Mesendoderm (in vitro differentiated cells): Measurements from ENCODE around the gene KLHL22.

Experiments used
- DNase-seq: peaks from one replicate; pipeline ENCODE4 v3.0.0; 2013
- H2AK5ac ChIP-seq: 2 replicates; pipeline ENCODE4 v1.6.1; 2013; ENCODE audit warnings: low read length, inconsistent platforms
- H2BK120ac ChIP-seq: 2 replicates; pipeline ENCODE4 v1.6.1; 2013; ENCODE audit warnings: low read depth, mild to moderate bottlenecking, low read length, moderate library complexity, mixed read lengths
- H2BK15ac ChIP-seq: replicated peaks from 2 replicates; pipeline ENCODE4 v1.6.1; 2013; ENCODE audit warnings: low read depth, mild to moderate bottlenecking, moderate library complexity
- H2BK5ac ChIP-seq: 2 replicates; pipeline ENCODE4 v1.6.1; 2013; ENCODE audit warnings: low read length, inconsistent platforms
- H3K18ac ChIP-seq: 2 replicates; pipeline ENCODE4 v1.6.1; 2013; ENCODE audit warnings: mild to moderate bottlenecking, low read length, mixed read lengths
- H3K23ac ChIP-seq: one replicate; pipeline ENCODE4 v1.6.1; 2013; ENCODE audit warnings: low read length
- H3K27ac ChIP-seq: 2 replicates; pipeline ENCODE4 v1.5.1; 2013; ENCODE audit warnings: low read depth, mild to moderate bottlenecking, inconsistent platforms, low read length, moderate library complexity
- H3K27me3 ChIP-seq: 2 replicates; pipeline ENCODE4 v1.6.1; 2013; ENCODE audit warnings: low read length, control low read depth, mild to moderate bottlenecking, inconsistent platforms; ENCODE audit not compliant: insufficient read depth, poor library complexity
- H3K36me3 ChIP-seq: 2 replicates; pipeline ENCODE4 v1.6.1; 2013; ENCODE audit warnings: low read length, inconsistent platforms; ENCODE audit not compliant: control insufficient read depth, insufficient read depth
- H3K4ac ChIP-seq: one replicate; pipeline ENCODE4 v1.6.1; 2013; ENCODE audit warnings: low read depth, mild to moderate bottlenecking, low read length, moderate library complexity
- H3K4me1 ChIP-seq: 2 replicates; pipeline ENCODE4 v1.6.1; 2013; ENCODE audit warnings: low read depth, low read length, inconsistent platforms; ENCODE audit not compliant: control insufficient read depth
- H3K4me2 ChIP-seq: 2 replicates; pipeline ENCODE4 v1.6.1; 2013; ENCODE audit warnings: low read length
- H3K4me3 ChIP-seq: 2 replicates; pipeline ENCODE4 v1.5.1; 2013; ENCODE audit warnings: mild to moderate bottlenecking, low read length
- H3K56ac ChIP-seq: one replicate; pipeline ENCODE4 v1.6.1; 2013; ENCODE audit warnings: low read length
- H3K79me1 ChIP-seq: 2 replicates; pipeline ENCODE4 v1.6.1; 2013; ENCODE audit warnings: low read length, inconsistent platforms
- H3K79me2 ChIP-seq: 2 replicates; pipeline ENCODE4 v1.6.1; 2013; ENCODE audit warnings: mild to moderate bottlenecking, low read length; ENCODE audit not compliant: control insufficient read depth, insufficient read depth
- H3K9ac ChIP-seq: 2 replicates; pipeline ENCODE4 v1.6.1; 2013; ENCODE audit warnings: low read length, inconsistent platforms
- H4K5ac ChIP-seq: one replicate; pipeline ENCODE4 v1.6.1; 2013; ENCODE audit warnings: low read length
- H4K8ac ChIP-seq: one replicate; pipeline ENCODE4 v1.6.1; 2013; ENCODE audit warnings: low read depth, mild to moderate bottlenecking, control low read depth, low read length, moderate library complexity
- WGBS: extraction: QIAGEN DNeasy Blood & Tissue Kit; methylation state at CpG from one replicate; pipeline ENCODE4 v1.1.7; 2013; ENCODE audit warnings: low lambda C conversion rate, missing lambda C conversion rate; ENCODE audit not compliant: insufficient coverage; ENCODE audit errors: extremely low coverage; 5-methylcytosine and 5-hydroxymethylcytosine counted together

The KLHL22 gene

DNA sequence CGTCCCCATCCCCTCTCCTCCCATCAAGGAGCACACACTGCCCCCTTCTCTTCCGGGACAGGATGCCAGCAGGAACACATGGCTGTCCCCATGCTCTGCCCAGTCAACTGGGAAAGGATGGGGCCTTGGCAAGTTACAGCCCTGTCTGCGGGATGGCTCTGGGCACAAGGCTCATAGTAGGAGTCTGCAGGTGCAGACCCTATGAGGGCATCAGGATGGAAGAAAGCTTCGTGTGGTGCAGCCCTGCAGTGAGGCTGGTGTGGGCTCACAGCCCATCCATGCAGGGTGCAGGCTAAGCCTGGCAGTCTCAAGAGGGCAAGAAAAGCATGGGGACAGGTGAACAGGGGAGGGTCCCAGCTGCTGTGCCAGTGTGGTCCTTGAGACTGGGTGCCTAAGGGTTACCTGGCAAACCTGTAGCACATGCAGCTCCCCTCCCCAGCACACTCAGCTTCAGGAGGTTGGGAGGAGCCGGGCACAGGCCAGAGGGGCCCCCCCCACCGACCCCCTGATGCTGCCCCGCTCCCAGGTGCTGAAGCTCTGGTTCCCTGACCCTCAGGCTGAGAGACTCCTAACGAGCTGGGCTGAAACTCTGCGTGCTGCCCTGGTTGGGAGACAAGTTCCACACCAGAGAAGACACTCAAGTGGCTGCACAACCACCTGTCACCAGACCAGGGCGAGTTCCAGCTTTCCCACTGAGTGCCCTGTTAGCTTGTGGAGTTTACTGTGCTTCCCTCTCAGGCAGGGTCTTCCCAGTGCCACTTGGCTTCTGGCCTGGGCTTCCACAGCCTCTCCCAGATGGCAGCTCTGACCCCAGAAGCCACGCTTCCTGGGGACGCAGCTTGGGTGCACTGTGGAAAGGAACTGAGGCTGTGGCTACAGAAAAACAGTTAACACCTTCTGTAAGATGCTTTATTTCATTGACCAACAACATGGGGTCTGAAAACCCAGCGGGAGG, 54.7 kb downstream of the KLHL22 start:
- no CpG with 5 or more reads among the region's 13 CpGs for WGBS

DNA sequence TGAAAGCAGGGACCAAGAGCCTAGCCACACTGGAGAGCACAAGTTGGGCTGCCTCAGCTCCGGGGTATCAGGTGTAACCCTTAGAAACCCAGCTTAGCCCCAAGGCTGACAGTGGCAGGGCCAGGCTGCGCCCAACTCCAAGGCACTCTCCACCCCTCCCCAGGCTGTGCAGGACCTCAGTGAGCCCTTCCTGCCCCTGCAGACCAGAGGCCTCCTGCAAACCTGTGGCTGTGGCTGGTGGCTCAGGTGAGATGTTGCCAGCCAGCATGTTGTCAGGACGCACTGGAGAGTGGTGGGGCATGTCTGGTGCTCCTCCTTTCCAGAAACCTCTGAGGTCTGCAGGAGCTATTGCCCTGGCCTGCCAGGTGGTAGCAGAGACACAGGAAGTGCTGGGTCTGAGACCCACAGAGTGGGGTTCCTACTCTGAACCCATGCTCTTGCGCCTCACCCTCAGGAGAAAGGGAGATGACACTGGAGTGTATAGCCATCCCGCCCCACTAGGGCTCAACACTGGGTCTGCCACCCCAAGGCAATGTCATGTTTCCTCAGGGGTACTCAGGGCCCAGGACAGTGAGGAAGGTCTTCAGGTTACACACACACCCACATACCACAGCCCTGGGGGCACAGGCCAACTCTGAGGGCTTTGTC, 55.5 kb downstream of the KLHL22 start:
- no peak overlapping the region for H3K23ac ChIP-seq
- no peak overlapping the region for H3K4me3 ChIP-seq
- H3K18ac ChIP-seq: no peak overlapping the region
- WGBS: no CpG with 5 or more reads among the region's 5 CpGs
- no peak overlapping the region for H3K9ac ChIP-seq
- no peak overlapping the region for H2AK5ac ChIP-seq
- no peak overlapping the region for H2BK120ac ChIP-seq
- no peak overlapping the region for H3K27ac ChIP-seq
- H3K36me3 ChIP-seq: no peaks in the 10 kb centered on the region
- H3K27me3 ChIP-seq: no peaks in the 10 kb centered on the region
- no peak overlapping the region for H3K4ac ChIP-seq
- no peak for DNase-seq
- no peak overlapping the region for H2BK15ac ChIP-seq
- H4K8ac ChIP-seq: no peak overlapping the region
- peaks cover 3% of the 10 kb centered on the region for H3K4me1 ChIP-seq
- H3K79me1 ChIP-seq: peaks cover 9% of the 10 kb centered on the region
- H4K5ac ChIP-seq: no peak overlapping the region
- no peak overlapping the region for H3K4me2 ChIP-seq
- no peak overlapping the region for H3K56ac ChIP-seq
- no peak overlapping the region for H2BK5ac ChIP-seq
- H3K79me2 ChIP-seq: peaks cover 4% of the 10 kb centered on the region

More for the DNA sequence above, 54.7 kb downstream of the KLHL22 start:
- peaks cover 1% of the 10 kb centered on the region for H3K4me1 ChIP-seq
- H4K8ac ChIP-seq: no peak overlapping the region
- no peak overlapping the region for H2BK120ac ChIP-seq
- peaks cover under 1% of the 10 kb centered on the region for H3K79me2 ChIP-seq
- no peak overlapping the region for H3K4ac ChIP-seq
- H2BK15ac ChIP-seq: no peak overlapping the region
- H2AK5ac ChIP-seq: no peak overlapping the region
- H2BK5ac ChIP-seq: no peak overlapping the region
- no peak for DNase-seq
- no peak overlapping the region for H3K56ac ChIP-seq
- H3K23ac ChIP-seq: no peak overlapping the region
- H3K4me3 ChIP-seq: no peak overlapping the region
- no peak overlapping the region for H3K27ac ChIP-seq
- no peaks in the 10 kb centered on the region for H3K36me3 ChIP-seq
- no peaks in the 10 kb centered on the region for H3K27me3 ChIP-seq
- H4K5ac ChIP-seq: no peak overlapping the region
- no peak overlapping the region for H3K9ac ChIP-seq
- H3K79me1 ChIP-seq: peaks cover 5% of the 10 kb centered on the region
- no peak overlapping the region for H3K18ac ChIP-seq
- H3K4me2 ChIP-seq: no peak overlapping the region

- H3K4me3 ChIP-seq: no peak overlapping the region
- H3K56ac ChIP-seq: no peak overlapping the region
- no peak overlapping the region for H3K18ac ChIP-seq
- H4K5ac ChIP-seq: no peak overlapping the region
- H3K27me3 ChIP-seq: no peaks in the 10 kb centered on the region
- no peak for DNase-seq
- H3K4me1 ChIP-seq: peaks cover 3% of the 10 kb centered on the region
- H3K4me2 ChIP-seq: no peak overlapping the region
- peaks cover 4% of the 10 kb centered on the region for H3K79me2 ChIP-seq
- no peak overlapping the region for H3K23ac ChIP-seq
- H3K79me1 ChIP-seq: peaks cover 12% of the 10 kb centered on the region
- no peak overlapping the region for H2BK5ac ChIP-seq
- H2AK5ac ChIP-seq: no peak overlapping the region
- H3K4ac ChIP-seq: no peak overlapping the region
- no CpG with 5 or more reads among the region's 4 CpGs for WGBS
- H4K8ac ChIP-seq: no peak overlapping the region
- H3K9ac ChIP-seq: no peak overlapping the region
- no peak overlapping the region for H2BK120ac ChIP-seq
- H2BK15ac ChIP-seq: no peak overlapping the region
- no peak overlapping the region for H3K27ac ChIP-seq
- no peaks in the 10 kb centered on the region for H3K36me3 ChIP-seq
Observed at GRCh38 chr22:20439556-20439927, 56.1 kb downstream of the KLHL22 start.

DNA sequence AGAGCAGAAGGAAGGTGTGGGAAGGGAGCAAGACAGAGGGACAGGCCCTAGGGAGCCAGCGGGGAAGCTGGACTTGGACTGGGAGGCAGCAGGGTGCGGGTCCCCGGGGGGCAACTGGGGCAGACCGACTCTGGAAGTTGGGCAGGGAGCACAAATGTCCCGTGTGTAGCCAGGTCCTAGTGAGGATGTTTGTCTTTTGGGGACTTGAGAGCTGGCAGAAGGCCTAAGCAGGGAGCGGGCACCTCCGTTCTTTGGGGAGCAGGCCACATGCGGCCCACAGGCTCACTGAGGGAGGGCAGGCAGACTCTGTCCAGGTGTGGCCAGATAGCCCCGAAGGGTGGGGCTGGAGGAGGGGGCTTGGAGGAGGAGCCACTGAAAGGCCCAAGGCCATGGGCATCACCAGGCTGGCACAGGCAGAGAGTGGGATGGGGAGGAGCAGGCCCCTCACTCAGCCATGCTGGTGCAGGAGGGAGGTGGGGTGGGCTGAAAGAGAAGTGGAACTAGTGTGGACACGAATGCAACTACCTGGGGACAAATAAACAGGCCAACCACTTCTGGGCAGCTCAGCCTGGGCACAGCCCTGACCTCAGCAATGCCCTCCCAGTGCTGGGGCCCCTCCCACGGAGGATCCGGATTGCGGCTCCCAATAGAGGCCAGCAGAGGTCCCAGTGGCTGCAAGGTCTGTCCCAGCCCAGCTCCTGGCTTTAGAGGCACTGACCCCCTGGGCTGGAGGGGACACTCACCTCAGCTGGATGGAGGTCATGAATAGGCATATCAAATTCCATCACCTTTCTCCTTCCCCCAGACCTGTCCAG, 56.7 kb downstream of the KLHL22 start:
- Histone ChIP-seq H3K27me3 (no peaks in the 10 kb centered on the region), H3K23ac (no peak overlapping the region), H2BK5ac (no peak overlapping the region), H3K4ac (no peak overlapping the region), H4K8ac (no peak overlapping the region), H3K27ac (no peak overlapping the region), H3K4me3 (no peak overlapping the region), H3K9ac (peak overlapping the region; percentile 81), H4K5ac (no peak overlapping the region), H3K36me3 (no peaks in the 10 kb centered on the region), H3K79me2 (peaks cover 4% of the 10 kb centered on the region), H3K18ac (no peak overlapping the region), H2BK15ac (no peak overlapping the region), H3K56ac (peak overlapping the region; percentile 93), H2AK5ac (no peak overlapping the region), H3K79me1 (peaks cover 14% of the 10 kb centered on the region), H2BK120ac (no peak overlapping the region), H3K4me1 (peaks cover 3% of the 10 kb centered on the region), H3K4me2 (peak overlapping the region; percentile 66)
- DNase-seq: peak; percentile 53
- no CpG with 5 or more reads among the region's 13 CpGs for WGBS

GRCh38 chr22:20438427-20438677, 57.2 kb downstream of the KLHL22 start:
- no peak overlapping the region for H3K4ac ChIP-seq
- WGBS: no CpG with 5 or more reads among the region's 6 CpGs
- no peak overlapping the region for H3K23ac ChIP-seq
- no peak overlapping the region for H3K27ac ChIP-seq
- peaks cover 3% of the 10 kb centered on the region for H3K4me1 ChIP-seq
- no peak overlapping the region for H2BK15ac ChIP-seq
- DNase-seq: no peak
- H2AK5ac ChIP-seq: no peak overlapping the region
- no peak overlapping the region for H2BK5ac ChIP-seq
- H3K36me3 ChIP-seq: no peaks in the 10 kb centered on the region
- no peak overlapping the region for H4K8ac ChIP-seq
- H3K9ac ChIP-seq: peak overlapping the region; percentile 81
- H3K79me1 ChIP-seq: peaks cover 16% of the 10 kb centered on the region
- H3K4me2 ChIP-seq: peak overlapping the region; percentile 66
- no peak overlapping the region for H3K18ac ChIP-seq
- no peaks in the 10 kb centered on the region for H3K27me3 ChIP-seq
- H2BK120ac ChIP-seq: no peak overlapping the region
- H3K56ac ChIP-seq: peak overlapping the region; percentile 93
- no peak overlapping the region for H4K5ac ChIP-seq
- H3K79me2 ChIP-seq: peaks cover 4% of the 10 kb centered on the region
- no peak overlapping the region for H3K4me3 ChIP-seq
